ENCODE results near the gene TMEM132A.

GRCh38 chr11:60899977-60900376, 24.3 kb upstream of the TMEM132A start:
- TF ChIP-seq CTCF (IDR thresholded peaks at IDR 0.05) = no peak
- no peak for TF ChIP-seq POLR2A (IDR thresholded peaks at IDR 0.05)
- TF ChIP-seq EP300 (IDR thresholded peaks at IDR 0.05) = no peak

All from ovary (tissue), 3 donors.